Mesenchymal stem cell (in vitro differentiated cells and primary cell): ENCODE measurements around the gene GPAT3.

Source experiments
- DNase-seq: peaks from one replicate; pipeline ENCODE4 v3.0.0-alpha.2; 2013
- H2AFZ ChIP-seq: one replicate; pipeline ENCODE4 v1.6.1; 2013; ENCODE audit warnings: low read depth, mild to moderate bottlenecking, control low read depth, inconsistent platforms, low read length, moderate library complexity
- H2AK5ac ChIP-seq: 2 replicates; pipeline ENCODE4 v1.6.1; 2013; ENCODE audit warnings: low read length, moderate library complexity, mild to moderate bottlenecking, inconsistent platforms; ENCODE audit not compliant: severe bottlenecking
- H2BK120ac ChIP-seq: one replicate; pipeline ENCODE4 v1.6.1; 2013; ENCODE audit warnings: low read depth, mild to moderate bottlenecking, inconsistent platforms, low read length, moderate library complexity
- H2BK12ac ChIP-seq, 2 experiments: one replicate each; pipeline ENCODE4 v1.6.1; 2013; ENCODE audit warnings: inconsistent platforms in 2 of 2, low read length in 2 of 2, mild to moderate bottlenecking in 2 of 2, moderate library complexity in 2 of 2, control low read depth in 1 of 2
- H2BK15ac ChIP-seq: one replicate; pipeline ENCODE4 v1.6.1; 2013; ENCODE audit warnings: mild to moderate bottlenecking, low read depth, inconsistent platforms; ENCODE audit not compliant: poor library complexity, severe bottlenecking
- H2BK5ac ChIP-seq: 2 replicates; pipeline ENCODE4 v1.6.1; 2013; ENCODE audit warnings: low read depth, mild to moderate bottlenecking, low read length, control low read depth, inconsistent platforms; ENCODE audit not compliant: poor library complexity, severe bottlenecking
- H3K14ac ChIP-seq, 2 experiments: one replicate each; pipeline ENCODE4 v1.6.1; 2013; ENCODE audit warnings: inconsistent platforms in 2 of 2, low read length in 2 of 2, control low read depth in 1 of 2, mild to moderate bottlenecking in 1 of 2, moderate library complexity in 1 of 2
- H3K18ac ChIP-seq, 2 experiments: one replicate each; pipeline ENCODE4 v1.6.1; 2013; ENCODE audit warnings: inconsistent platforms in 2 of 2, low read length in 2 of 2, control low read depth in 1 of 2, low read depth in 1 of 2, mild to moderate bottlenecking in 1 of 2
- H3K23ac ChIP-seq, 2 experiments: one replicate each; pipeline ENCODE4 v1.6.1; 2013; ENCODE audit warnings: inconsistent platforms in 2 of 2, low read length in 2 of 2, mild to moderate bottlenecking in 2 of 2, moderate library complexity in 2 of 2, control low read depth in 1 of 2
- H3K27ac ChIP-seq: 2 replicates; pipeline ENCODE4 v1.5.1; 2013; ENCODE audit warnings: mild to moderate bottlenecking, moderate library complexity, low read length, control low read depth, inconsistent platforms; ENCODE audit not compliant: poor library complexity, severe bottlenecking
- H3K27me3 ChIP-seq, 2 experiments: 2 replicates each; pipeline versions ENCODE4 v1.6.1 to v1.7.0; 2013; ENCODE audit warnings: low read length in 2 of 2, mild to moderate bottlenecking in 2 of 2, moderate library complexity in 2 of 2, control low read depth in 1 of 2, inconsistent platforms in 1 of 2; ENCODE audit not compliant: control insufficient read depth in 1 of 2, insufficient read depth in 1 of 2
- H3K36me3 ChIP-seq, 2 experiments: 2 replicates each; pipeline versions ENCODE4 v1.6.1 to v1.7.0; 2013; ENCODE audit warnings: low read length in 2 of 2, control low read depth in 1 of 2, inconsistent platforms in 1 of 2, low read depth in 1 of 2, mild to moderate bottlenecking in 1 of 2; ENCODE audit not compliant: insufficient read depth in 2 of 2, control insufficient read depth in 1 of 2
- H3K4ac ChIP-seq, 2 experiments: one replicate each; pipeline ENCODE4 v1.6.1; 2013; ENCODE audit warnings: inconsistent platforms in 2 of 2, low read length in 2 of 2, mild to moderate bottlenecking in 2 of 2, moderate library complexity in 2 of 2, control low read depth in 1 of 2, low read depth in 1 of 2
- H3K4me1 ChIP-seq: 2 replicates; pipeline ENCODE4 v1.6.1; 2013; ENCODE audit warnings: low read depth, low read length, control low read depth; ENCODE audit not compliant: control insufficient read depth, insufficient read depth
- H3K4me2 ChIP-seq: 2 replicates; pipeline ENCODE4 v1.6.1; 2013; ENCODE audit warnings: low read length, mild to moderate bottlenecking, inconsistent platforms; ENCODE audit not compliant: poor library complexity, severe bottlenecking
- H3K4me3 ChIP-seq, 2 experiments: 2 replicates each; pipeline versions ENCODE4 v1.5.1 to v1.7.0; 2013; ENCODE audit warnings: low read length in 2 of 2, mild to moderate bottlenecking in 2 of 2, control low read depth in 1 of 2, low read depth in 1 of 2; ENCODE audit not compliant: insufficient read depth in 1 of 2
- H3K79me1 ChIP-seq: replicated peaks from 2 replicates; pipeline ENCODE4 v1.6.1; 2013; ENCODE audit warnings: mild to moderate bottlenecking, control low read depth, low read length, inconsistent platforms; ENCODE audit not compliant: poor library complexity, severe bottlenecking
- H3K9ac ChIP-seq: 2 replicates; pipeline ENCODE4 v1.7.0; 2013; ENCODE audit warnings: mild to moderate bottlenecking, low read length, moderate library complexity
- H3K9me3 ChIP-seq: 2 replicates; pipeline ENCODE4 v1.7.0; 2013; ENCODE audit warnings: mild to moderate bottlenecking, low read length; ENCODE audit not compliant: control insufficient read depth
- H4K8ac ChIP-seq: one replicate; pipeline ENCODE4 v1.6.1; 2013; ENCODE audit warnings: inconsistent platforms, mild to moderate bottlenecking, low read length, moderate library complexity
- H4K91ac ChIP-seq: one replicate; pipeline ENCODE4 v1.6.1; 2013; ENCODE audit warnings: mild to moderate bottlenecking, low read length, inconsistent platforms
- WGBS: methylation state at CpG from one replicate; pipeline ENCODE4 v1.1.7; 2013; ENCODE audit warnings: mixed read lengths; 5-methylcytosine and 5-hydroxymethylcytosine counted together

GPAT3 gene

DNA sequence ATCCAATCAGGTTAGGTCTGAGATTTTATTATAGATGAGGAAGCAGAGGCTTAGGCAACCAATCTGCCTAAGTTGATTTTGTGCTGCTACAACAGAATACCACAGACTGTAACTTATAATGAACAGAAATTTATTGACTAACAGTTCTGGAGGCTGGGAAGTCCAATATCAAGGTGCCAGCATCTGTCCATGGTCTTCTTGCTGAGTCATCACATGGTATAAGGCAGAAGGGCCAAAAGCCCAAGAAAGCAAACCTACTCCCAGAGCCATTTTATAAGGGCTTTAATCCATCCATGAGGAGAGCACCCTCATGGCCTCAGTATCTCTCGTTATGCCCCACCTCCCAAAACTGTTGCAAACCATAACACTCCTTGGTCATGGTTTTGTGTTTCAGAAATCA lies 55.8 kb downstream of the GPAT3 start:
- Histone ChIP-seq H3K27ac (no peak overlapping the region), H3K18ac (no peak overlapping the region), H2BK5ac (no peak overlapping the region), H3K9ac (no peak overlapping the region), H3K4me2 (no peak overlapping the region), H3K4me1 (no peaks in the 10 kb centered on the region), H3K4ac (no peak overlapping the region), H2AFZ (no peak overlapping the region), H2AK5ac (no peak overlapping the region), H3K36me3 (peaks cover 0 to 69% of the 10 kb centered on the region in 2 experiments), H3K4me3 (no peak overlapping the region), H3K27me3 (no peaks in the 10 kb centered on the region), H3K23ac (no peak overlapping the region), H3K14ac (no peak overlapping the region), H2BK12ac (no peak overlapping the region), H2BK15ac (no peak overlapping the region), H2BK120ac (no peak overlapping the region), H3K79me1 (no peaks in the 10 kb centered on the region), H3K9me3 (no peaks in the 10 kb centered on the region), H4K91ac (no peak overlapping the region), H4K8ac (no peak overlapping the region)
- DNase-seq = no peak
- WGBS = 86% methylated on average over 1 of the region's 1 CpG

DNA sequence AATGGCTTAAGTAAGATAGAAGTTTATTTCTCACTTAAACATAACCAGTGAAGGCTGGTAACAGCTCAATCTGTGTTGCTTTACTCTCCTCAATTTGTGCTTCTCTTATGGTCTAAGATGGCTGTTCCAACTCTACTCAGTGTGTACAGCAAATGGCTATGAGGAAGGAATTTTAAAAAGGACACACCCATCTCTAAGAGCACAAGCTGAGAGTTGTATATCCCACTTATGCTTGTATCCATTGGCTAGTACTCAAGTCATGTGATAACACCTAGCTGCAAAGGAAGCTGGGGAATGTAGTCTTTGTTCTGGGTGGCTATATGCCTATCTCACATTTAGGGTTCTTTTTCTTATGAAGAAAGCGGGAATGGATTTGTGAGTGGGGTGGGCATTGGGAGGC lies 63.3 kb downstream of the GPAT3 start:
- no CpG with 5 or more reads among the region's 1 CpG for WGBS
- no peak overlapping the region for H2BK12ac ChIP-seq

GRCh38 chr4:83603129-83603528 lies 67.2 kb downstream of the GPAT3 start:
- no peak overlapping the region for H2AFZ ChIP-seq
- no peak overlapping the region for H4K8ac ChIP-seq
- H3K27ac ChIP-seq = peak overlapping the region; percentile 82
- no peak overlapping the region for H3K18ac ChIP-seq
- H4K91ac ChIP-seq = no peak overlapping the region
- peaks cover 0 to 55% of the 10 kb centered on the region in 2 experiments for H3K36me3 ChIP-seq
- no peaks in the 10 kb centered on the region for H3K9me3 ChIP-seq
- no peak for DNase-seq
- no peak overlapping the region for H3K4ac ChIP-seq
- no peak overlapping the region for H3K4me3 ChIP-seq
- H2BK12ac ChIP-seq = no peak overlapping the region
- H3K23ac ChIP-seq = no peak overlapping the region
- H3K4me2 ChIP-seq = no peak overlapping the region
- no peak overlapping the region for H2BK15ac ChIP-seq
- no peak overlapping the region for H2BK5ac ChIP-seq
- H3K27me3 ChIP-seq = no peaks in the 10 kb centered on the region
- no peak overlapping the region for H2AK5ac ChIP-seq
- no peaks in the 10 kb centered on the region for H3K79me1 ChIP-seq
- no peak overlapping the region for H2BK120ac ChIP-seq
- H3K4me1 ChIP-seq = peaks cover 6% of the 10 kb centered on the region
- no peak overlapping the region for H3K14ac ChIP-seq
- H3K9ac ChIP-seq = no peak overlapping the region
- 97% methylated on average over 3 of the region's 3 CpGs for WGBS

More for the DNA sequence above, 63.3 kb downstream of the GPAT3 start:
- Histone ChIP-seq H2BK5ac (no peak overlapping the region), H4K91ac (no peak overlapping the region), H3K27ac (no peak overlapping the region), H3K23ac (no peak overlapping the region), H3K27me3 (no peaks in the 10 kb centered on the region), H3K4me2 (no peak overlapping the region), H3K18ac (no peak overlapping the region), H3K36me3 (peaks cover 0 to 72% of the 10 kb centered on the region in 2 experiments), H3K9ac (no peak overlapping the region), H3K14ac (no peak overlapping the region), H4K8ac (no peak overlapping the region), H3K4me3 (no peak overlapping the region), H3K79me1 (no peaks in the 10 kb centered on the region), H2AFZ (no peak overlapping the region), H3K4ac (no peak overlapping the region), H2BK120ac (no peak overlapping the region), H3K4me1 (peaks cover 4% of the 10 kb centered on the region), H2AK5ac (no peak overlapping the region), H3K9me3 (no peaks in the 10 kb centered on the region), H2BK15ac (no peak overlapping the region)
- DNase-seq = peak; percentile 57

DNA sequence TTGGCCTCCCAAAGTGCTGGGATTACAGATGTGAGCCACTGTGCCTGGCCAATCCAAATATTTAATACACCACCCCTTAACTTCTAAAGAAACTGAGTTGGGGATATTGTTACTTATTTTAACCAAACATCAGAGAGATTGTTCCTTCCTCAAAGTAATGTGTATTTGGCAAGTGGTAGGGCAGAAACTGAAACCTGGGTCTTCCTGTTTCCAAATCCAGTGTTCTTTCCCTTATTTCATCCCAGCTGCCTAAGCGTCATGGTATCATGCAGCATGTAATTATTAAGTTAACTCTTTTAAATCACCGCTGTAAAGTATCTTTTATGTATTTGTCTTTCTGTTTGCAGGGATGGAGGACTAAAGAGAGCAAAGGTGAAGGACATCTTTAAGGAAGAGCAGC lies 68.4 kb downstream of the GPAT3 start:
- H3K14ac ChIP-seq = no peak overlapping the region
- H3K36me3 ChIP-seq = peaks cover 0 to 43% of the 10 kb centered on the region in 2 experiments
- H3K4me3 ChIP-seq = no peak overlapping the region
- no peak overlapping the region for H3K27ac ChIP-seq
- no peak overlapping the region for H3K4me2 ChIP-seq
- no peak overlapping the region for H4K91ac ChIP-seq
- H2AFZ ChIP-seq = no peak overlapping the region
- no peak for DNase-seq
- H2BK120ac ChIP-seq = no peak overlapping the region
- H3K79me1 ChIP-seq = no peaks in the 10 kb centered on the region
- no peak overlapping the region for H2AK5ac ChIP-seq
- no peak overlapping the region for H2BK12ac ChIP-seq
- no peaks in the 10 kb centered on the region for H3K9me3 ChIP-seq
- no peak overlapping the region for H4K8ac ChIP-seq
- H3K4me1 ChIP-seq = peaks cover 6% of the 10 kb centered on the region
- no peak overlapping the region for H2BK5ac ChIP-seq
- H3K9ac ChIP-seq = no peak overlapping the region
- no peak overlapping the region for H3K23ac ChIP-seq
- WGBS = 100% methylated on average over 2 of the region's 2 CpGs
- H3K27me3 ChIP-seq = no peaks in the 10 kb centered on the region
- no peak overlapping the region for H3K18ac ChIP-seq
- no peak overlapping the region for H3K4ac ChIP-seq
- no peak overlapping the region for H2BK15ac ChIP-seq
